IgD-negative memory B cell (primary cell): ENCODE measurements around the gene PVALB. TPM values are rescaled to one million over a fixed set of nuclear protein-coding genes. Genes with fewer than 3 reads are reported as not detected.

ENCODE experiments used
- H3K27ac Mint-ChIP-seq, 3 donors: one replicate each; pipeline ENCODE4 v1.8.0; 2020 to 2022; ENCODE audit warnings: mild to moderate bottlenecking in 3 of 3, mixed read lengths in 3 of 3, moderate library complexity in 1 of 3
- H3K27me3 Mint-ChIP-seq: one replicate; pipeline ENCODE4 v1.8.0; 2021; ENCODE audit warnings: mixed read lengths
- H3K36me3 Mint-ChIP-seq: one replicate; pipeline ENCODE4 v1.8.0; 2020; ENCODE audit warnings: mild to moderate bottlenecking, mixed read lengths
- H3K4me1 Mint-ChIP-seq, 3 donors: one replicate each; pipeline ENCODE4 v1.8.0; 2020 to 2022; ENCODE audit warnings: mixed read lengths in 3 of 3, mild to moderate bottlenecking in 1 of 3
- H3K4me3 Mint-ChIP-seq, 4 donors: one replicate each; pipeline ENCODE4 v1.8.0; 2020 to 2022; ENCODE audit warnings: mild to moderate bottlenecking in 4 of 4, mixed read lengths in 4 of 4, moderate library complexity in 3 of 4
- H3K9me3 Mint-ChIP-seq, 3 donors: one replicate each; pipeline ENCODE4 v1.8.0; 2020 to 2021; ENCODE audit warnings: mixed read lengths in 3 of 3, mild to moderate bottlenecking in 1 of 3
- polyA plus RNA-seq: library from polyadenylated mRNA; unstranded; fragments of 300-500 nt; fragmentation: Illumina TruSeq; gene quantifications from one replicate; pipeline ENCODE4 v1.2.3, GENCODE V29; 2021

Gene PVALB
- polyA plus RNA-seq, 1 donor from 2014 or later = not detected

GRCh38 chr22:36811094-36811800, 5.6 kb downstream of the PVALB start:
- Mint-ChIP-seq H3K27ac (no peak overlapping the region), H3K9me3 (no peaks in the 10 kb centered on the region), H3K4me1 (peaks cover 0 to 2% (median 1%) of the 10 kb centered on the region in 3 donors), H3K27me3 (peaks cover 38% of the 10 kb centered on the region), H3K36me3 (no peaks in the 10 kb centered on the region), H3K4me3 (no peak overlapping the region)

DNA sequence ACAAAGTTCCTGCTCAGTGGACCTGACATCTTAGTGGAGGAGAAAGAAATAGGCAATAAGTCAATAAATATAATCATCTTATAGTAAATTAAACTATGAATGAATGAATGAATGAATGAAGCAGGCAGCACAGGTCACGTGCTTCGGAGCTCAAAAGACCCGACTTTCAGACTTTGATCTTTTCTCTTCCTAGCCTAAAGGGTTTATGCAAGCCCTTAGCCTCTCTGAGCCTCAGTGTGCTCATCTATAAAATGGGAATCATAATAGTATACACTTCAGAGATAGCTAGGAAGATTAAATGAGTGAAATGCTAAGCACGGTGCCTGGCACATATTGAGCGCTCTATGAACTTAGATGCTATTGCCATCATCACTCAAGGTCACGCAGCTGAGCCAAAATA, 7.5 kb downstream of the PVALB start:
- no peak overlapping the region for H3K27ac Mint-ChIP-seq
- no peak overlapping the region for H3K4me3 Mint-ChIP-seq

GRCh38 chr22:36808721-36809344, 8.0 kb downstream of the PVALB start:
- Mint-ChIP-seq H3K9me3 (no peaks in the 10 kb centered on the region), H3K36me3 (no peaks in the 10 kb centered on the region), H3K4me3 (no peak overlapping the region), H3K4me1 (peaks cover 0 to 1% (median 0%) of the 10 kb centered on the region in 3 donors), H3K27me3 (peaks cover 25% of the 10 kb centered on the region), H3K27ac (no peak overlapping the region)

More for the DNA sequence above, 7.5 kb downstream of the PVALB start:
- no peaks in the 10 kb centered on the region for H3K9me3 Mint-ChIP-seq
- H3K4me1 Mint-ChIP-seq = peaks cover 0 to 2% (median 1%) of the 10 kb centered on the region in 3 donors
- H3K36me3 Mint-ChIP-seq = no peaks in the 10 kb centered on the region
- H3K27me3 Mint-ChIP-seq = peaks cover 27% of the 10 kb centered on the region

GRCh38 chr22:36807627-36808026, 9.2 kb downstream of the PVALB start:
- peaks cover 18% of the 10 kb centered on the region for H3K27me3 Mint-ChIP-seq
- H3K9me3 Mint-ChIP-seq = no peaks in the 10 kb centered on the region
- no peak overlapping the region for H3K27ac Mint-ChIP-seq
- H3K36me3 Mint-ChIP-seq = no peaks in the 10 kb centered on the region
- H3K4me3 Mint-ChIP-seq = no peak overlapping the region
- H3K4me1 Mint-ChIP-seq = peaks cover 0 to 1% (median 0%) of the 10 kb centered on the region in 3 donors

DNA sequence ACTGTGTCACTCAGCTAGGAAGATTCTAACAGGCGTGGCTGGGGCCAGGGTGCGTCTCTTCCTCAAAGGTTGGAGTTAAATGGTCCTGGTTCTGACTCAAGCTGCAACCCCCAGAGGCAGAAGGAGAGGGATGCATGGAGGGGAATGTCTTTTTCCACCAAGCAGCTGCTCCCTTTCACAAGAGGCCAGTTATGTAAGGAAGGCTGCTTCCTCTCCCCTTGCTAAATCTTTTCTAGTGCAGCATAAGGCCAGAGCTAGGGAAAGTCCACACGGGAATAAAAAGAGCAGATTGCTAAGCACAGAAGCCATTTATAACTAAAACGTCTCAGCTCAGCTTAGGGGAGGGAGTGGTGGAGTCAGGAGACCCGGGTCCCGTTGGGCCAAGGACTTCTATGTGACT, 10.0 kb downstream of the PVALB start:
- Mint-ChIP-seq H3K36me3 (no peaks in the 10 kb centered on the region), H3K9me3 (no peaks in the 10 kb centered on the region), H3K27me3 (peaks cover 20% of the 10 kb centered on the region), H3K27ac (no peak overlapping the region), H3K4me3 (no peak overlapping the region), H3K4me1 (peaks cover 0 to under 1% (median 0%) of the 10 kb centered on the region in 3 donors)

- H3K4me1 Mint-ChIP-seq = no peaks in the 10 kb centered on the region
- no peak overlapping the region for H3K4me3 Mint-ChIP-seq
- H3K27ac Mint-ChIP-seq = no peak overlapping the region
- H3K36me3 Mint-ChIP-seq = no peaks in the 10 kb centered on the region
- H3K27me3 Mint-ChIP-seq = peaks cover 15% of the 10 kb centered on the region
- H3K9me3 Mint-ChIP-seq = no peaks in the 10 kb centered on the region
Observed at GRCh38 chr22:36803358-36803757, 13.5 kb downstream of the PVALB start.

DNA sequence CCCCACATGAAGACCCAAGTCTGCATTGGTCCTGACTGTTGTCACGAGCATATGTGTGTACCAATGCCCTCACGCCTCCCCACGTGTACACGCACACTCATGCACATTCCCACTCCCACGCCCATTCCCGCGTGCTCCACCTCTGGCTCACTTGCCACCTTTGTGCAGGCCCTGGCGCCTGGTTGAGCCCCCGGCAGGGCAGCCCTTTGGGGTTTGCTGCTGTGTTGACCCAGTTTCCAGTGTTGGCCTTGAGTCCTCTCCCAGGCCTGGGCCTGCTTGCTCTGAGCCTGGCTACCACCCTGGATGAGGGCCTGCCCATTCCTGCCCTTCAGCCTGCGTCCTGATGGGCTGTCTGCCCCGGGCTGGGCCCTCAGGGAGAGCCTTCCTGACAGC, 18.2 kb downstream of the PVALB start:
- peaks cover 6 to 8% (median 7%) of the 10 kb centered on the region in 3 donors for H3K4me1 Mint-ChIP-seq
- H3K27me3 Mint-ChIP-seq = peaks cover 15% of the 10 kb centered on the region
- peak overlapping the region in 1 of 4 donors; percentile 39 for H3K4me3 Mint-ChIP-seq
- no peaks in the 10 kb centered on the region for H3K36me3 Mint-ChIP-seq
- H3K27ac Mint-ChIP-seq = no peak overlapping the region
- no peaks in the 10 kb centered on the region for H3K9me3 Mint-ChIP-seq

DNA sequence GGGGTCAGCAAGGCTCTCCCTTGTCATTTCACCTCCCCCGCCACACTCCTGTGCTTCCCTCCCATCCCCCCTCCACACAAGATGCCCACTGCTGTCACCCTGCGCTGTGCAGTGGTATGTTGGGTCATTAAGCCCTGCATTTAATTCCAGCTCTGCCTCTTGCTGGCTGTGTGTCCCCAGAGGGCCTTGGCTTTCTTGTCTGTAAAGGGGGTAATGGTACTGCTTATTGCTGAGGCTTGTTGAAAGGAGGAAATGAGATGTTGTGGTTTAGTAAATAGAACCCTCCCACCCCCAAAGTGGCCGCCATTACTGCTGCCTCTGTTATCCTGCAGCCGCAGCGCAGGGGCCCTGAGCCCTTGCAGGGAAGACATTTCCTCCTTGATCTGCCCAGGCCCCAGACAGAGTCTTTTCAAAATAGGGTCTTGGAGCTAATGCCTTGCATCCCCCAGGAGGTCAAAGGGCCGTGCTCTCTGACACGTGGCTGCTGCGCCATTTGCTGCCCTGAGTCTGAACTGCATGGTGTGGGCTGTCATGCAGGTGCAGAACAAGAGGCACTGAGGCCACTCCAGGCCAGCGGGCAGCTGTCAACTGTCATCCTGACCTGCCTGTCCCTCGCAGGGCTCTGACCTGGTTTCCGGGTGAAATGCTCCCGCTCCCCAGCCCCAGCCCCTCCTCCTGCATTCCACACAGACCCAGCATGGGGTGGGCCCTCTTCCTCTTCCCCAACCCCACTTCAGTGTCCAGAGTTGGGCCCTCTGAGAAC, 18.7 kb downstream of the PVALB start:
- Mint-ChIP-seq H3K36me3 (no peaks in the 10 kb centered on the region), H3K27ac (no peak overlapping the region), H3K4me3 (no peak overlapping the region), H3K9me3 (no peaks in the 10 kb centered on the region), H3K4me1 (peaks cover 6 to 8% (median 7%) of the 10 kb centered on the region in 3 donors), H3K27me3 (peaks cover 14% of the 10 kb centered on the region)

DNA sequence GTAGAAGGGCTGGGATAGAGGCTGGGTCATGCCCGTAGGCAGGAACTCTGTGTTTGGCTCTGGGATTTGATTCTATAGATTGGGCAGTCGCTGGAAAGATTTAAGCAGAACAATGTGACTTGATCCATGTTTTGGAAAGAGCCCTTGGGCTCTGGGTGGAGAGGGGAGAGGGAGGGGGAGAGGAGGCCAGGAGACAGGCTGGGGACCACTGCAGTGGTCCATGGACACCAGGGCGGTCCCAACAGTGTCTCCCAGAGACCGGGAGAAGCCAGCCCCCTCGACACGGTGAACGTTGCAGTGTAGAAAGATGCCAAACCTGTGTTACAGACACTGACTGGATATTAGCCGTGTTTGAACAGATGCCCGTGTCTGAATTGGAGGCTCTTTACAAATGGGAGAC, 19.5 kb downstream of the PVALB start:
- Mint-ChIP-seq H3K36me3 (no peaks in the 10 kb centered on the region), H3K4me1 (peaks cover 6 to 8% (median 7%) of the 10 kb centered on the region in 3 donors), H3K9me3 (no peaks in the 10 kb centered on the region), H3K4me3 (peak overlapping the region in 2 of 4 donors; percentile 73), H3K27me3 (peaks cover 13% of the 10 kb centered on the region), H3K27ac (no peak overlapping the region)

DNA sequence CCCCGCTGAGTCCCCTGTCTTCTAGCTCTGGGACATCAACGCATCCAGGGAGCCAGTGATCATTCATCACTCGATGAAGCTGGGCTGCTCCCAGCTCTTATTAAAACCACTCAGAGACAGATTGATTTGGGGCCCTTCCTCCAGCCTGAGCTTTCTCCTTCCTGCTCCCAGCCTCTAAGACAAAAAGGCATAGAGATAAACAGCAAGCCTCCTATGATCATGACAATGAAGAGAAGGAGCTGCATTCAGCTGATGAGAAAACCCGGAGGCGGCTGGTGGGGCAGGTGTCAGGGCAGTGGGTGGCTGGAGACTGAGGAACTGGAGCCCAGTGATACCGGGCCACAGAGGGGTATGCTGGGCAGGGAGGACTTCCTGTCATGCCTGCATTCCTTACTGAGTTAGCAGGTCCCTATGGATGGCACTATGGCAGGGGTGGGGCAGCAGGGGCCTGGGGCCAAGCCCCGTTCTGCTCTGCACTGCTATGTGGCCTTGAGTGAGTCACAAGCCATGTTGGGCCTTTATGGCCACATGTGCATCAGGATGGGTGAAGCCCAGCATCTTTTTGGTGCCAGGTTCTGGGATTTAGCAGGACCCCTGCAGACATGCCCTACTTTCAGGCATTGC, 20.2 kb downstream of the PVALB start:
- Mint-ChIP-seq H3K4me1 (peaks cover 6 to 8% (median 7%) of the 10 kb centered on the region in 3 donors), H3K27ac (peak overlapping the region in 1 of 3 donors; percentile 14), H3K4me3 (peak overlapping the region in 1 of 4 donors; percentile 7), H3K9me3 (no peaks in the 10 kb centered on the region), H3K36me3 (no peaks in the 10 kb centered on the region), H3K27me3 (peaks cover 8% of the 10 kb centered on the region)

DNA sequence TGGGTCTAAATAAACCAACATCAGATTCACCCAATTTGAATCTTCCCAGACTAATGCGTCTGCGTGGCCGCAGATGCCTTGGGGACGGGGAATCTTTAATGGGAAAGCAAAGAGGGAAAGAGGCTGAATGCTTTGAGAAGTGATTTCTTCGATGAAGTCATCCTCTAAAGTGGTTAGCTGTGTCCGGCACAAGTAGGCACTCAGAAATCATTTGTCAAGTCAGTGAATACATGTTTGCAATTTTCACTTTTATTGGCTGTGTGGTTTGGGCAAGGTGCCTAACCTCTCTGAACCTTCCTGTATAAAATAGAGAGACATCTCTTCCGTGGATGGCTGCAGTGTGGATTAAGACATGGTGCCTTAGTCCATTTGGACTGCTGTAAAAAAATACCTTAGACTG, 21.2 kb downstream of the PVALB start:
- peaks cover 8% of the 10 kb centered on the region for H3K27me3 Mint-ChIP-seq
- peaks cover 6 to 9% (median 8%) of the 10 kb centered on the region in 3 donors for H3K4me1 Mint-ChIP-seq
- H3K27ac Mint-ChIP-seq = no peak overlapping the region
- H3K36me3 Mint-ChIP-seq = no peaks in the 10 kb centered on the region
- no peak overlapping the region for H3K4me3 Mint-ChIP-seq
- H3K9me3 Mint-ChIP-seq = no peaks in the 10 kb centered on the region

- H3K27me3 Mint-ChIP-seq = peaks cover 7% of the 10 kb centered on the region
- H3K4me3 Mint-ChIP-seq = no peak overlapping the region
- no peak overlapping the region for H3K27ac Mint-ChIP-seq
- H3K36me3 Mint-ChIP-seq = no peaks in the 10 kb centered on the region
- no peaks in the 10 kb centered on the region for H3K9me3 Mint-ChIP-seq
- H3K4me1 Mint-ChIP-seq = peaks cover 0 to 5% (median 2%) of the 10 kb centered on the region in 3 donors
Observed at GRCh38 chr22:36790648-36791047, 26.2 kb downstream of the PVALB start.

- Mint-ChIP-seq H3K4me1 (peaks cover 0 to 8% (median 3%) of the 10 kb centered on the region in 3 donors), H3K9me3 (no peaks in the 10 kb centered on the region), H3K27me3 (peaks cover 3% of the 10 kb centered on the region), H3K36me3 (no peaks in the 10 kb centered on the region), H3K27ac (no peak overlapping the region), H3K4me3 (no peak overlapping the region)
Observed at GRCh38 chr22:36787204-36787988, 29.4 kb downstream of the PVALB start.

- Mint-ChIP-seq H3K4me1 (peaks cover 6 to 16% (median 8%) of the 10 kb centered on the region in 3 donors), H3K9me3 (no peaks in the 10 kb centered on the region), H3K27me3 (peaks cover 3% of the 10 kb centered on the region), H3K27ac (no peak overlapping the region), H3K36me3 (no peaks in the 10 kb centered on the region), H3K4me3 (no peak overlapping the region)
Observed at GRCh38 chr22:36783743-36784142, 33.1 kb downstream of the PVALB start.
